MCF 10A (cell line): ENCODE results near the gene CAPN10. TPM values are rescaled to one million over a fixed set of nuclear protein-coding genes. Genes with fewer than 3 reads are reported as not detected.

Experiments used
- BruUV-seq: library from RNA; stranded (reverse); fragments of 400-500 nt; replicated peaks from 2 replicates; lab custom pipeline; 2021; lab: Mats Ljungman, UMichigan
- CTCF ChIA-PET: fragments of 300-600 bp; sonication (Branson Sonifier 250); formaldehyde crosslinking; extraction: SDS; loops from one replicate; lab custom pipeline; 2021; ENCODE audit warnings: antibody characterized with exemption, inconsistent platforms; lab: Yijun Ruan, JAX
- POLR2A ChIA-PET: fragments of 300-600, 350-650 bp; sonication (Branson Sonifier 250); formaldehyde crosslinking; extraction: SDS; loops from one replicate; lab custom pipeline; 2020; ENCODE audit warnings: antibody characterized with exemption, inconsistent platforms; lab: Yijun Ruan, JAX
- DNase-seq: peaks from one replicate; pipeline ENCODE4 v3.0.0-alpha.2; 2018; ENCODE audit not compliant: unreplicated experiment
- H3K27ac Mint-ChIP-seq: one replicate; pipeline ENCODE4 v1.8.0; 2022; ENCODE audit warnings: mild to moderate bottlenecking, low read depth, mixed read lengths; ENCODE audit not compliant: unreplicated experiment
- H3K27me3 Mint-ChIP-seq: one replicate; pipeline ENCODE4 v1.8.0; 2022; ENCODE audit warnings: mixed read lengths; ENCODE audit not compliant: insufficient read depth, unreplicated experiment
- H3K36me3 Mint-ChIP-seq: one replicate; pipeline ENCODE4 v1.8.0; 2022; ENCODE audit warnings: mild to moderate bottlenecking, moderate library complexity, mixed read lengths; ENCODE audit not compliant: insufficient read depth, unreplicated experiment
- H3K4me1 Mint-ChIP-seq: one replicate; pipeline ENCODE4 v1.8.0; 2022; ENCODE audit warnings: mixed read lengths; ENCODE audit not compliant: insufficient read depth, unreplicated experiment
- H3K4me3 Mint-ChIP-seq: one replicate; pipeline ENCODE4 v1.8.0; 2022; ENCODE audit warnings: mild to moderate bottlenecking, moderate library complexity, mixed read lengths; ENCODE audit not compliant: unreplicated experiment
- H3K9me3 Mint-ChIP-seq: one replicate; pipeline ENCODE4 v1.8.0; 2022; ENCODE audit warnings: mixed read lengths; ENCODE audit not compliant: unreplicated experiment
- intact Hi-C: fragments of 100-400 bp; cut with micrococcal nuclease; formaldehyde crosslinking; loops from 2 replicates; pipeline ENCODE4 v1.14.1; 2022
- total RNA-seq: library from RNA; stranded (reverse); gene quantifications from 2 replicates; pipeline ENCODE4 v1.2.3, GENCODE V29; 2022
- TF ChIP-seq, protein P1 (sequence below): fragments of 200-600 bp; IDR thresholded peaks from one replicate; pipeline ENCODE4 v1.8.0; 2022; ENCODE audit warnings: antibody characterized with exemption, mild to moderate bottlenecking; ENCODE audit not compliant: unreplicated experiment

Gene CAPN10
- total RNA-seq, 1 experiment from 2014 or later = 27.6 TPM

DNA sequence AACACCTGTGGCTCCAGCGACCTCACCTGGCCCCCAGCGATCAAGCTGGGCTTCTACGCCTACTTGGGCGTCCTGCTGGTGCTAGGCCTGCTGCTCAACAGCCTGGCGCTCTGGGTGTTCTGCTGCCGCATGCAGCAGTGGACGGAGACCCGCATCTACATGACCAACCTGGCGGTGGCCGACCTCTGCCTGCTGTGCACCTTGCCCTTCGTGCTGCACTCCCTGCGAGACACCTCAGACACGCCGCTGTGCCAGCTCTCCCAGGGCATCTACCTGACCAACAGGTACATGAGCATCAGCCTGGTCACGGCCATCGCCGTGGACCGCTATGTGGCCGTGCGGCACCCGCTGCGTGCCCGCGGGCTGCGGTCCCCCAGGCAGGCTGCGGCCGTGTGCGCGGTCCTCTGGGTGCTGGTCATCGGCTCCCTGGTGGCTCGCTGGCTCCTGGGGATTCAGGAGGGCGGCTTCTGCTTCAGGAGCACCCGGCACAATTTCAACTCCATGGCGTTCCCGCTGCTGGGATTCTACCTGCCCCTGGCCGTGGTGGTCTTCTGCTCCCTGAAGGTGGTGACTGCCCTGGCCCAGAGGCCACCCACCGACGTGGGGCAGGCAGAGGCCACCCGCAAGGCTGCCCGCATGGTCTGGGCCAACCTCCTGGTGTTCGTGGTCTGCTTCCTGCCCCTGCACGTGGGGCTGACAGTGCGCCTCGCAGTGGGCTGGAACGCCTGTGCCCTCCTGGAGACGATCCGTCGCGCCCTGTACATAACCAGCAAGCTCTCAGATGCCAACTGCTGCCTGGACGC lies 43.6 kb downstream of the CAPN10 start:
- Mint-ChIP-seq H3K27me3 (no peaks in the 10 kb centered on the region), H3K9me3 (peaks cover 14% of the 10 kb centered on the region), H3K36me3 (no peaks in the 10 kb centered on the region), H3K27ac (no peak overlapping the region), H3K4me1 (no peaks in the 10 kb centered on the region), H3K4me3 (no peak overlapping the region)
- POLR2A ChIA-PET = no interaction called here
- CTCF ChIA-PET = no interaction called here
- TF ChIP-seq, protein P1, sequence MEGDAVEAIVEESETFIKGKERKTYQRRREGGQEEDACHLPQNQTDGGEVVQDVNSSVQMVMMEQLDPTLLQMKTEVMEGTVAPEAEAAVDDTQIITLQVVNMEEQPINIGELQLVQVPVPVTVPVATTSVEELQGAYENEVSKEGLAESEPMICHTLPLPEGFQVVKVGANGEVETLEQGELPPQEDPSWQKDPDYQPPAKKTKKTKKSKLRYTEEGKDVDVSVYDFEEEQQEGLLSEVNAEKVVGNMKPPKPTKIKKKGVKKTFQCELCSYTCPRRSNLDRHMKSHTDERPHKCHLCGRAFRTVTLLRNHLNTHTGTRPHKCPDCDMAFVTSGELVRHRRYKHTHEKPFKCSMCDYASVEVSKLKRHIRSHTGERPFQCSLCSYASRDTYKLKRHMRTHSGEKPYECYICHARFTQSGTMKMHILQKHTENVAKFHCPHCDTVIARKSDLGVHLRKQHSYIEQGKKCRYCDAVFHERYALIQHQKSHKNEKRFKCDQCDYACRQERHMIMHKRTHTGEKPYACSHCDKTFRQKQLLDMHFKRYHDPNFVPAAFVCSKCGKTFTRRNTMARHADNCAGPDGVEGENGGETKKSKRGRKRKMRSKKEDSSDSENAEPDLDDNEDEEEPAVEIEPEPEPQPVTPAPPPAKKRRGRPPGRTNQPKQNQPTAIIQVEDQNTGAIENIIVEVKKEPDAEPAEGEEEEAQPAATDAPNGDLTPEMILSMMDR = no peak
- no TSS peak for BruUV-seq
- DNase-seq = no peak
- intact Hi-C loops = no loop called here

DNA sequence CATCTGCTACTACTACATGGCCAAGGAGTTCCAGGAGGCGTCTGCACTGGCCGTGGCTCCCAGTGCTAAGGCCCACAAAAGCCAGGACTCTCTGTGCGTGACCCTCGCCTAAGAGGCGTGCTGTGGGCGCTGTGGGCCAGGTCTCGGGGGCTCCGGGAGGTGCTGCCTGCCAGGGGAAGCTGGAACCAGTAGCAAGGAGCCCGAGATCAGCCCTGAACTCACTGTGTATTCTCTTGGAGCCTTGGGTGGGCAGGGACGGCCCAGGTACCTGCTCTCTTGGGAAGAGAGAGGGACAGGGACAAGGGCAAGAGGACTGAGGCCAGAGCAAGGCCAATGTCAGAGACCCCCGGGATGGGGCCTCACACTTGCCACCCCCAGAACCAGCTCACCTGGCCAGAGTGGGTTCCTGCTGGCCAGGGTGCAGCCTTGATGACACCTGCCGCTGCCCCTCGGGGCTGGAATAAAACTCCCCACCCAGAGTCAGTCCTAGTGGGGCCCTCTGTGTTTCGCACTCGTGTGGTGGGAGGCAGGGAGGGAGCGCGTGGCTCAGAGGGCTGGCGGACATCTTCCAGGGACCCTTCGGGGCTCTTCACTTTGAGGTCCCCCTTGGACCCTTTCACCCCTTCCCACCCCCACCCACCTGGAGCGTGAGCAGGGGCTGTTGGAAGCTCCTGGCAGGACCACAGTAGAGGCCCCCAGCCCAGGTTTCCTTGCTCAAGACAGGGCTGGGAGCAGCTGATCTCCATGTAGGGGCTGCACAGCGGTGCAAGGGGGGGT lies 44.4 kb downstream of the CAPN10 start:
- BruUV-seq = no TSS peak
- Mint-ChIP-seq H3K27me3 (no peaks in the 10 kb centered on the region), H3K36me3 (no peaks in the 10 kb centered on the region), H3K9me3 (peaks cover 14% of the 10 kb centered on the region), H3K4me1 (no peaks in the 10 kb centered on the region), H3K4me3 (no peak overlapping the region), H3K27ac (no peak overlapping the region)
- CTCF ChIA-PET = no interaction called here
- no peak for DNase-seq
- intact Hi-C loops = no loop called here
- TF ChIP-seq, protein P1 = no peak
- POLR2A ChIA-PET = no interaction called here

DNA sequence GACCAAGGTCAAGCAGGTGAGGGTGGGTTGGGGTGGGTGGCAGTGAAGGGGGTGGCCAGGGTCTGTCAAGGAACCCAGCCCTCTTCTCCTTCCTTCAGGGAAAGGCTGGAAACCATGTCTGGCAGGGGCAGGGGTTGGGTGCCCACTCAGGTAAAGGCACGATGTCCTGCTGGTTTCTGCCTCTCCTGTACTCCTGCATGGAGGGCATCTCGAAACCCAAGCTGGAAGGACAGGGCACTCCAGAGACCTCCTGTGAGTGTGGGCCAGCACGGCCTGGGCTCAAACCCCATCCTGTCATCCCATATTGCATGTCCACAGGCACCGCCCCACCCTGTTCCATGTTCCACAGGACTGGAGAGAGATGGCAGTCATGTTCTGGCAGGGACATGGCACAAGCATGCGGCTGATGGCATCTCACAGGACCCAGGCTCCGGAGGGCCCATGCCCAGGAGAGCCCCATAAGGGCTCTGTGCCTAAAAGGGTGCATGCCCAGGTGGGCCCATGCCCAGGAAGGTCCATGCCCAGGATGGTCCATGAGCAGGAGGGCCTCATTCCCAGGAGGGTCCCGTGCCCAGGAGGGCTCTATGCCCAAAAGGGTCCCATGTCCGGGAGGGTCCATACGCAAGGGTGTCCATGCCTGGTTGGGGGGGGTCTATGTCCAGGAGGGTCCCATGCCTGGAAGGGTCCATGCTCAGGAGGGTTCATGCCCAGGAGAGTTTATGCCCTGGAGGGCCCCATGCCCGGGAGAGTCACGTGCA lies 45.2 kb downstream of the CAPN10 start:
- Mint-ChIP-seq H3K27ac (no peak overlapping the region), H3K27me3 (no peaks in the 10 kb centered on the region), H3K4me1 (no peaks in the 10 kb centered on the region), H3K9me3 (peaks cover 14% of the 10 kb centered on the region), H3K4me3 (no peak overlapping the region), H3K36me3 (no peaks in the 10 kb centered on the region)
- intact Hi-C loops = no loop called here
- no peak for DNase-seq
- TF ChIP-seq, protein P1 = no peak
- POLR2A ChIA-PET = no interaction called here
- no TSS peak for BruUV-seq
- CTCF ChIA-PET = no interaction called here

DNA sequence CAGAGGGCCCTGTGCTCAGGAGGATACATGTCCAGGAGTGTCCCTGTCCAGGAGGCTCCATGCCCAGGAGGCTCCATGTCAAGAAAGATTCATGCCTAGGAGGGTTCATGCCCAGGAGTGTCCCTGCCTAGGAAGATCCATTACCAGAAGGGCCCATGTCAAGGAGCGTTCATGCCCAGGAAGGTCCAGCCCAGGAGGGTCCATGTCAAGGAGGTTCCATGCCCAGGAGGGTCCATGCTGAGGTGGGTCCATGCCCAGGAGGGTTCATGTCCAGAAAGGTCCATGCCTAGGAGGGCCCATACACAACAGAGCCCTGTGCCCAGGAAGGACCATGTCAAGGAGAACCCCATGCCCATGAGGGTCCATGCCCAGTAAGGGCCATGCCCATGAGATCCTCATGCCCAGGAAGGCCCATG lies 45.8 kb downstream of the CAPN10 start:
- ChIA-PET POLR2A (no interaction called here), CTCF (no interaction called here)
- H3K4me1 Mint-ChIP-seq = no peaks in the 10 kb centered on the region
- DNase-seq = no peak
- H3K27me3 Mint-ChIP-seq = no peaks in the 10 kb centered on the region
- H3K9me3 Mint-ChIP-seq = peaks cover 14% of the 10 kb centered on the region
- intact Hi-C loops = no loop called here
- H3K27ac Mint-ChIP-seq = no peak overlapping the region
- no peaks in the 10 kb centered on the region for H3K36me3 Mint-ChIP-seq
- TF ChIP-seq, protein P1 = no peak
- BruUV-seq = no TSS peak
- H3K4me3 Mint-ChIP-seq = no peak overlapping the region
